Liver (tissue), 9 donors: ENCODE results near the gene ITCH. TPM values are rescaled to one million over a fixed set of nuclear protein-coding genes. Genes with fewer than 3 reads are reported as not detected.

Experiments used
- DNase-seq: peaks from one replicate; pipeline ENCODE4 v3.0.0-alpha.2; 2017; ENCODE audit warnings: low spot score
- H3K27ac ChIP-seq, 2 donors: one replicate each; pipeline ENCODE4 v1.7.0; 2013; ENCODE audit warnings: inconsistent platforms in 2 of 2, low read length in 2 of 2, control low read depth in 1 of 2, low read depth in 1 of 2, mild to moderate bottlenecking in 1 of 2
- H3K27me3 ChIP-seq, 4 donors: one replicate each; pipeline versions ENCODE4 v1.6.1 to v1.7.0; 2013; ENCODE audit warnings: low read length in 3 of 4, inconsistent platforms in 1 of 4, mild to moderate bottlenecking in 1 of 4, moderate library complexity in 1 of 4; ENCODE audit not compliant: control insufficient read depth in 4 of 4, insufficient read depth in 4 of 4
- H3K36me3 ChIP-seq, 4 donors: one replicate each; pipeline versions ENCODE4 v1.6.1 to v1.7.0; 2013; ENCODE audit warnings: low read length in 3 of 4, mild to moderate bottlenecking in 3 of 4, low read depth in 1 of 4, moderate library complexity in 1 of 4; ENCODE audit not compliant: control insufficient read depth in 4 of 4, insufficient read depth in 3 of 4
- H3K4me1 ChIP-seq, 4 donors: one replicate each; pipeline versions ENCODE4 v1.6.1 to v1.7.0; 2013; ENCODE audit warnings: low read length in 3 of 4, mild to moderate bottlenecking in 3 of 4, moderate library complexity in 1 of 4; ENCODE audit not compliant: control insufficient read depth in 4 of 4, insufficient read depth in 4 of 4
- H3K4me3 ChIP-seq, 3 donors: one replicate each; pipeline versions ENCODE4 v1.6.1 to v1.7.0; 2013; ENCODE audit warnings: low read length in 3 of 3, control low read depth in 1 of 3, low read depth in 1 of 3, mild to moderate bottlenecking in 1 of 3
- H3K9ac ChIP-seq, 2 donors: one replicate each; pipeline ENCODE4 v1.7.0; 2013; ENCODE audit warnings: low read length in 2 of 2, mild to moderate bottlenecking in 2 of 2, moderate library complexity in 2 of 2, control low read depth in 1 of 2, low read depth in 1 of 2
- H3K9me3 ChIP-seq, 4 donors: one replicate each; pipeline versions ENCODE4 v1.6.1 to v1.7.0; 2013; ENCODE audit warnings: low read length in 3 of 4; ENCODE audit not compliant: control insufficient read depth in 4 of 4
- EGR1 ChIP-seq, 2 donors: IDR thresholded peaks; 2 replicates each; pipeline ENCODE4 v1.6.1; 2016 to 2018; ENCODE audit warnings: antibody characterized with exemption in 2 of 2, low read depth in 2 of 2
- FOXA1 ChIP-seq: IDR thresholded peaks from 2 replicates; pipeline ENCODE4 v1.6.1; 2016; ENCODE audit warnings: antibody characterized with exemption
- FOXA2 ChIP-seq: IDR thresholded peaks from 2 replicates; pipeline ENCODE4 v1.6.1; 2016; ENCODE audit warnings: antibody characterized with exemption
- GABPA ChIP-seq, 2 donors: IDR thresholded peaks in 1 of 2; conservative IDR thresholded peaks in 1 of 2; 2 replicates each; pipeline ENCODE4 v1.6.1; 2016; ENCODE audit warnings: antibody characterized with exemption in 2 of 2, mild to moderate bottlenecking in 1 of 2, moderate library complexity in 1 of 2
- HNF4A ChIP-seq, 2 donors: conservative IDR thresholded peaks; 2 replicates each; pipeline ENCODE4 v1.6.1; 2016; ENCODE audit warnings: antibody characterized with exemption in 2 of 2, mild to moderate bottlenecking in 2 of 2
- HNF4G ChIP-seq: IDR thresholded peaks from 2 replicates; pipeline ENCODE4 v1.6.1; 2016; ENCODE audit warnings: antibody characterized with exemption
- JUND ChIP-seq, 2 donors: IDR thresholded peaks; 2 replicates each; pipeline ENCODE4 v1.6.1; 2016; ENCODE audit warnings: antibody characterized with exemption in 2 of 2
- MAX ChIP-seq: IDR thresholded peaks from 2 replicates; pipeline ENCODE4 v1.6.1; 2016; ENCODE audit warnings: antibody characterized with exemption
- NR2F2 ChIP-seq: IDR thresholded peaks from 2 replicates; pipeline ENCODE4 v1.6.1; 2016; ENCODE audit warnings: antibody characterized with exemption
- RAD21 ChIP-seq, 2 donors: IDR thresholded peaks; 2 replicates each; pipeline ENCODE4 v1.6.1; 2016; ENCODE audit warnings: antibody characterized with exemption in 2 of 2, mild to moderate bottlenecking in 2 of 2
- REST ChIP-seq: IDR thresholded peaks from 2 replicates; pipeline ENCODE4 v1.6.1; 2016; ENCODE audit warnings: antibody characterized with exemption, mild to moderate bottlenecking
- RXRA ChIP-seq, 2 donors: IDR thresholded peaks; 2 replicates each; pipeline ENCODE4 v1.6.1; 2017 to 2018; ENCODE audit warnings: antibody characterized with exemption in 2 of 2, mild to moderate bottlenecking in 1 of 2
- SP1 ChIP-seq: IDR thresholded peaks from 2 replicates; pipeline ENCODE4 v1.6.1; 2018; ENCODE audit warnings: antibody characterized with exemption, mild to moderate bottlenecking
- TAF1 ChIP-seq: conservative IDR thresholded peaks from 2 replicates; pipeline ENCODE4 v1.6.1; 2016; ENCODE audit warnings: antibody characterized with exemption, mild to moderate bottlenecking
- YY1 ChIP-seq: IDR thresholded peaks from 2 replicates; pipeline ENCODE4 v1.6.1; 2016; ENCODE audit warnings: antibody characterized with exemption, mild to moderate bottlenecking
- ZBTB33 ChIP-seq: IDR thresholded peaks from 2 replicates; pipeline ENCODE4 v1.6.1; 2016; ENCODE audit warnings: antibody characterized with exemption
- WGBS: extraction: QIAGEN DNeasy Blood & Tissue Kit; methylation state at CpG from one replicate; pipeline ENCODE4 v1.1.7; 2013; 5-methylcytosine and 5-hydroxymethylcytosine counted together
- polyA plus RNA-seq, 2 donors: library from polyadenylated mRNA; stranded (reverse) in 1 of 2; unstranded in 1 of 2; fragments of 200-250 nt in 1 of 2; fragments of >200 nt in 1 of 2; fragmentation: Nextera tagmentation in 1 of 2; extraction: Ambion mirVana in 1 of 2; gene quantifications; one replicate each; pipeline versions ENCODE4 v1.2.1 to v1.2.3, GENCODE V29; 2013 to 2015
- total RNA-seq, 2 donors: library from RNA; depleted of rRNA; stranded (reverse); fragments of >200 nt; gene quantifications; one replicate each; pipeline ENCODE4 v1.2.3, GENCODE V29; 2014
- TF ChIP-seq, protein P1 (sequence below): fragments of 150-350 bp; IDR thresholded peaks from 2 replicates; pipeline ENCODE4 v1.5.1; 2017; ENCODE audit warnings: improper control_type of control experiment, low read depth, low read length; ENCODE audit not compliant: missing input control
- TF ChIP-seq, protein P2 (sequence below): IDR thresholded peaks from 2 replicates; pipeline ENCODE4 v1.6.1; 2016; ENCODE audit warnings: antibody characterized with exemption
- donor health status: healthy.
- donor health status: healthy.
- donor health status: healthy.
- donor health status: healthy.
- donor health status: healthy.

ITCH gene
- total and polyA plus RNA-seq, 4 donors: 14.3 to 85.3 (median 25.8) TPM

DNA sequence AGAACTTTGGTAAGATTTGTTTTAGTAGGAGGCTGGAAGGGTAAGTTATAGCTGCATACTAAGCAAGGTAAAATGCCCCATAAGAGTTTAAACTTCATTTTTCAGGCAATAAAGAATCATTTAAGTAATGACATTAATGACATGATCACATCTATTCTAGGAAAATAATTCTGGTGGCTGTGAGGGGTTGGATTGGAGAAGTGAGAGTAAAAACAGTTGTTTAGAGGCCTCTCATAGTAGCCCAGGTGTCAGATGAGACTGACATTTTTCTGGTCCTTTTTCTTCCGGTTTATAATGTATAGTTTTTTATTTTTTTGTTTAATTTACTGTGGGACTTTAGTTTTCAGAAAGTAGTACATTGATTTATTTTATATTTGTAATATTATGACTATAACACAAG is 40.8 kb downstream of the ITCH start:
- no peak for TF ChIP-seq MAX
- TF ChIP-seq REST: no peak
- TF ChIP-seq YY1: no peak
- no peak for TF ChIP-seq SP1
- no peak for TF ChIP-seq HNF4A (conservative IDR thresholded peaks at IDR 0.05)
- TF ChIP-seq EGR1 (IDR thresholded peaks at IDR 0.05; ENCODE audit: low read depth in 2 of 2): no peak
- no peak for TF ChIP-seq RXRA (IDR thresholded peaks at IDR 0.05)
- TF ChIP-seq NR2F2: no peak
- no peak for TF ChIP-seq FOXA1
- TF ChIP-seq RAD21 (IDR thresholded peaks at IDR 0.05): no peak
- no peak for TF ChIP-seq HNF4G
- no peak for TF ChIP-seq JUND (IDR thresholded peaks at IDR 0.05)
- TF ChIP-seq TAF1: no peak
- TF ChIP-seq GABPA (IDR thresholded peaks at IDR 0.05 in 1 of 2, conservative IDR thresholded peaks at IDR 0.05 in 1 of 2): no peak
- TF ChIP-seq, protein P1, sequence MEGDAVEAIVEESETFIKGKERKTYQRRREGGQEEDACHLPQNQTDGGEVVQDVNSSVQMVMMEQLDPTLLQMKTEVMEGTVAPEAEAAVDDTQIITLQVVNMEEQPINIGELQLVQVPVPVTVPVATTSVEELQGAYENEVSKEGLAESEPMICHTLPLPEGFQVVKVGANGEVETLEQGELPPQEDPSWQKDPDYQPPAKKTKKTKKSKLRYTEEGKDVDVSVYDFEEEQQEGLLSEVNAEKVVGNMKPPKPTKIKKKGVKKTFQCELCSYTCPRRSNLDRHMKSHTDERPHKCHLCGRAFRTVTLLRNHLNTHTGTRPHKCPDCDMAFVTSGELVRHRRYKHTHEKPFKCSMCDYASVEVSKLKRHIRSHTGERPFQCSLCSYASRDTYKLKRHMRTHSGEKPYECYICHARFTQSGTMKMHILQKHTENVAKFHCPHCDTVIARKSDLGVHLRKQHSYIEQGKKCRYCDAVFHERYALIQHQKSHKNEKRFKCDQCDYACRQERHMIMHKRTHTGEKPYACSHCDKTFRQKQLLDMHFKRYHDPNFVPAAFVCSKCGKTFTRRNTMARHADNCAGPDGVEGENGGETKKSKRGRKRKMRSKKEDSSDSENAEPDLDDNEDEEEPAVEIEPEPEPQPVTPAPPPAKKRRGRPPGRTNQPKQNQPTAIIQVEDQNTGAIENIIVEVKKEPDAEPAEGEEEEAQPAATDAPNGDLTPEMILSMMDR: no peak
- TF ChIP-seq FOXA2: no peak
- TF ChIP-seq, protein P2, sequence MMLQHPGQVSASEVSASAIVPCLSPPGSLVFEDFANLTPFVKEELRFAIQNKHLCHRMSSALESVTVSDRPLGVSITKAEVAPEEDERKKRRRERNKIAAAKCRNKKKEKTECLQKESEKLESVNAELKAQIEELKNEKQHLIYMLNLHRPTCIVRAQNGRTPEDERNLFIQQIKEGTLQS: no peak
- no peak for TF ChIP-seq ZBTB33
- Histone ChIP-seq H3K36me3 (no peaks in the 10 kb centered on the region), H3K27me3 (no peaks in the 10 kb centered on the region), H3K9me3 (no peaks in the 10 kb centered on the region), H3K9ac (peak overlapping the region; percentile 37 to 63), H3K4me3 (peak overlapping the region in 1 of 3 donors; percentile 1), H3K27ac (peak overlapping the region; percentile 32 to 70), H3K4me1 (peaks cover 30 to 84% (median 69%) of the 10 kb centered on the region in 4 donors)
- no peak for DNase-seq
- 53% methylated on average over 1 of the region's 1 CpG for WGBS
